GM04504 (cell line): ENCODE results near the gene DIAPH1.
A peak's percentile ranks its signal among the peaks of the same experiment; 100 is the strongest.

Source experiments
- DNase-seq: peaks from one replicate; pipeline ENCODE4 v3.0.0-alpha.2; 2012; ENCODE audit warnings: low read depth

Gene DIAPH1

DNA sequence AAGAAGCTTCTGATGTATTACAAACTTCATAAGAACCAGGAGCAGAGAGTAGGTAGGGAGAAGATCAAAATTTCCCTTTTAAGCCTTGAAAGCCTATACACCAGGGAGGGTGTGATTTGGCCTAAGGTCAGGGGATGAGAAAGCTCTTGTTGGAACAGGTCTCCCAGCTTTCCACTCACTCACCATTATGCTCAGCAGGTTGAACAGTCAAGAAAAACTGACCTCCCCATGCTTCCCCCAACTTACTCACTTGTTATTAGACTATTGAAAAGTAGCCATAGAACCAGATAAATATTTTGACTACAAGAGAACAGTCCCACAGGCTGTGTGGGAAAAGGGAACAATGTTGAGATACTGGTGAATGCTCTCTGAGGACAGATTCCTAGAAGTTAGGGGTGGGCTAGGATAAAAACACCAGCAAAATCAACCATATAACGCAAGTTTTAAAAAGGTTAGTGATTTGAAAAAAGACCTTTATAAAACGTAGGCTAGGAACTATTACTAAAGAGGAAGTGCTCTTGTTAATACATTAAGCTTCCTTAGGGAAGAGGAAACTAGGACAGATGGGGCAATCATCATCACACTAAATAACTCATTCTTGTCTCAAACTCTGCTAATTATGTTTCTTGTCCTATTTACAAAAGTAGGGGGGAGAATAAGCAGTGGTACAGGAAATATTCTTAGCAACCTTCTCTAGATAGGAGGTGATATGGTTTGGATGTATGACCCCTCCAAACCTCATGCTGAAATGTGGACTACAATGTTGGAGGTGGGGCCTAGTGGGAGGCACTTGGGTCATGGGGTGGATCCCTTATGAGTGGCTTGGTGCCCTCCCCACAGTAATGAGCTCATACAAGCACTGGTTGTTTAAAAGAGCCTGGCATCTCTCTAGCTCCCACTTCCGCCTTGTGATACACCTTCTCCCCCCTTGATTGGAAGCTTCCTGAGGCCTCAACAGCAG, 98.9 kb downstream of the DIAPH1 start:
- no peak for DNase-seq

DNA sequence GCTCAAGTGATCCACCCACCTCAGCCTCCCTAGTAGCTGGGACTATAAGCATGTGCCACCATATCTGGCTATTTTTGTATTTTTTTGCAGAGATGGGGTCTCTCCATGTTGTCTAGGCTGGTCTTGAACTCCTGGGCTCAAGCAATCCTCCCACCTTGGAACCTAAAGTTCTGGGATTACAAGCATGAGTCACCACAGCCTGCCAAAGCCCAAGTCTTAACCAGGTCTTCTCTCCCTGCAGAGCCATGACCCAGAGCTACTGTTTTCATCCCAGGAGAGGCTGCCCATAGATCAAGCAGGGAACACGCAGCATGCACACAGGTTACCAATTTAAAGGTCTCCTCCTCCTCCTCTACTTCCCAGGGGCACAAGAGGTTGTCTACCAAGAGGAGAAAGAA, 100.2 kb downstream of the DIAPH1 start:
- no peak for DNase-seq

GRCh38 chr5:141517880-141518617, 100.8 kb downstream of the DIAPH1 start:
- DNase-seq, result no peak

- DNase-seq, result no peak
These were observed 101.5 kb downstream of the DIAPH1 start for GRCh38 chr5:141517312-141517711.

- DNase-seq, result no peak
These were observed 102.2 kb downstream of the DIAPH1 start for GRCh38 chr5:141516672-141517025.

GRCh38 chr5:141515946-141516671, 102.7 kb downstream of the DIAPH1 start:
- DNase-seq, result no peak

GRCh38 chr5:141515141-141515540, 103.7 kb downstream of the DIAPH1 start:
- no peak for DNase-seq

GRCh38 chr5:141514330-141515133, 104.3 kb downstream of the DIAPH1 start:
- DNase-seq, result peak; percentile 81

- peak; percentile 72 for DNase-seq
These were observed 105.0 kb downstream of the DIAPH1 start for GRCh38 chr5:141513627-141514329.

DNA sequence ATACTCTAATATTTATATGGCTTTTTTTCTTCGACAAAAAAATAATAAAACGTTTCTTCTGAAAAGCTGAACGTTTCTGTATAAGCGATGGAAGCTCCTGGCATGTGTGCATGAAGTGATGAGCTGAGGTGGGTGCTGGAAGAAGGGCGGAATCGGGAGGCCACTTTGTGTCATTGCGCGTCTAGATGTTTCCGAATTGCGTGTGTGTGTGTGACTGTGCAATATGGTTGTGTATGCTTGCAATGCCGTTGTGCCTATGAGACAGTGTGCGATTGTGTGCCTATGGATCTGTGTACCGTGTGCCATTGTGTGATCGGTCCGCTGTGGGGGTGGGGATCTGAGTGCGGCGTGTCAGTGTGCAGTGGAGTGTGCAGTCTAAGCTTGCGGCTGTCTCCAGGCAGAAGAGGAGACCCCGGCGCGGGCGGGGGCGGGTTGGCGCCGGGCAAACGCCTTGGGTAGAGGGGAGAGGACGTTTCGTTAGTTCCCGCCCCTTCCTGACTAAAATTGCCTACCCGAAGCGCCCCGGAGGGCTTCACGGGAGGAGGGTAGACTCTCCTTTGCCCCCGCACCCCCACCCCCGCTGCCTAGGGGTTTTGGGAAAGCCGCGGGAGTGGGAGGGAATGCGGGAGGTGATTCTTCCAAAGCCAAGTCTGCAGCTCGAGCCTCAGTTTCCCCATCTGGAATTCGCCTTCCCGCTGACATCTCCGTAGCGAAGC, 105.7 kb downstream of the DIAPH1 start:
- DNase-seq, result no peak

DNA sequence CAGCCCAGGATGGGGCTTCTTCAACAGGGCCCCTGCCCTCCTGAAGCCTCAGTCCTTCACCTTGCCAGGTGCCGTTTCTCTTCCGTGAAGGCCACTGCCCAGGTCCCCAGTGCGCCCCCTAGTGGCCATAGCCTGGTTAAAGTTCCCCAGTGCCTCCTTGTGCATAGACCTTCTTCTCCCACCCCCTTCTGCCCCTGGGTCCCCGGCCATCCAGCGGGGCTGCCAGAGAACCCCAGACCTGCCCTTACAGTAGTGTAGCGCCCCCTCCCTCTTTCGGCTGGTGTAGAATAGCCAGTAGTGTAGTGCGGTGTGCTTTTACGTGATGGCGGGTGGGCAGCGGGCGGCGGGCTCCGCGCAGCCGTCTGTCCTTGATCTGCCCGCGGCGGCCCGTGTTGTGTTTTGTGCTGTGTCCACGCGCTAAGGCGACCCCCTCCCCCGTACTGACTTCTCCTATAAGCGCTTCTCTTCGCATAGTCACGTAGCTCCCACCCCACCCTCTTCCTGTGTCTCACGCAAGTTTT, 106.3 kb downstream of the DIAPH1 start:
- DNase-seq, result no peak

DNA sequence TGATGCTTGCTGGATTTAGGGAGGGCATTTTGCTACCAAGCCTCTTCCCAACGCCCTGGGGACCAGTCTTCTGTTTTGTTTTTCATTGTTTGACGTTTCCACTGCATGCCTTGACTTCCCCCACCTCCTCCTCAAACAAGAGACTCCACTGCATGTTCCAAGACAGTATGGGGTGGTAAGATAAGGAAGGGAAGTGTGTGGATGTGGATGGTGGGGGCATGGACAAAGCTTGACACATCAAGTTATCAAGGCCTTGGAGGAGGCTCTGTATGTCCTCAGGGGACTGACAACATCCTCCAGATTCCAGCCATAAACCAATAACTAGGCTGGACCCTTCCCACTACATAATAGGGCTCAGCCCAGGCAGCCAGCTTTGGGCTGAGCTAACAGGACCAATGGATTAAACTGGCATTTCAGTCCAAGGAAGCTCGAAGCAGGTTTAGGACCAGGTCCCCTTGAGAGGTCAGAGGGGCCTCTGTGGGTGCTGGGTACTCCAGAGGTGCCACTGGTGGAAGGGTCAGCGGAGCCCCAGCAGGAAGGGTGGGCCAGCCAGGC, 107.0 kb downstream of the DIAPH1 start:
- no peak for DNase-seq

DNA sequence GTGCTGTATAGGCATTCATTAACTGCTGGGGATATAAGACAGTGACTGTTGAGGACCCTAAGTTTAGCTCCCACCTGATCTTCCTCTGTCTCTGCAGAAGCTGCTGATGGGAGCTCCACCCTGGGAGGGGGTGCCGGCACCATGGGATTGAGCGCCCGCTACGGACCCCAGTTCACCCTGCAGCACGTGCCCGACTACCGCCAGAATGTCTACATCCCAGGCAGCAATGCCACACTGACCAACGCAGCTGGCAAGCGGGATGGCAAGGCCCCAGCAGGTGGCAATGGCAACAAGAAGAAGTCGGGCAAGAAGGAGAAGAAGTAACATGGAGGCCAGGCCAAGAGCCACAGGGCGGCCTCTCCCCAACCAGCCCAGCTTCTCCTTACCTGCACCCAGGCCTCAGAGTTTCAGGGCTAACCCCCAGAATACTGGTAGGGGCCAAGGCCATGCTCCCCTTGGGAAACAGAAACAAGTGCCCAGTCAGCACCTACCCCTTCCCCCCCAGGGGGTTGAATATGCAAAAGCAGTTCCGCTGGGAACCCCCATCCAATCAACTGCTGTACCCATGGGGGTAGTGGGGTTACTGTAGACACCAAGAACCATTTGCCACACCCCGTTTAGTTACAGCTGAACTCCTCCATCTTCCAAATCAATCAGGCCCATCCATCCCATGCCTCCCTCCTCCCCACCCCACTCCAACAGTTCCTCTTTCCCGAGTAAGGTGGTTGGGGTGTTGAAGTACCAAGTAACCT, 107.8 kb downstream of the DIAPH1 start:
- DNase-seq, result no peak

- no peak for DNase-seq
These were observed 108.6 kb downstream of the DIAPH1 start for GRCh38 chr5:141510160-141510559.

DNA sequence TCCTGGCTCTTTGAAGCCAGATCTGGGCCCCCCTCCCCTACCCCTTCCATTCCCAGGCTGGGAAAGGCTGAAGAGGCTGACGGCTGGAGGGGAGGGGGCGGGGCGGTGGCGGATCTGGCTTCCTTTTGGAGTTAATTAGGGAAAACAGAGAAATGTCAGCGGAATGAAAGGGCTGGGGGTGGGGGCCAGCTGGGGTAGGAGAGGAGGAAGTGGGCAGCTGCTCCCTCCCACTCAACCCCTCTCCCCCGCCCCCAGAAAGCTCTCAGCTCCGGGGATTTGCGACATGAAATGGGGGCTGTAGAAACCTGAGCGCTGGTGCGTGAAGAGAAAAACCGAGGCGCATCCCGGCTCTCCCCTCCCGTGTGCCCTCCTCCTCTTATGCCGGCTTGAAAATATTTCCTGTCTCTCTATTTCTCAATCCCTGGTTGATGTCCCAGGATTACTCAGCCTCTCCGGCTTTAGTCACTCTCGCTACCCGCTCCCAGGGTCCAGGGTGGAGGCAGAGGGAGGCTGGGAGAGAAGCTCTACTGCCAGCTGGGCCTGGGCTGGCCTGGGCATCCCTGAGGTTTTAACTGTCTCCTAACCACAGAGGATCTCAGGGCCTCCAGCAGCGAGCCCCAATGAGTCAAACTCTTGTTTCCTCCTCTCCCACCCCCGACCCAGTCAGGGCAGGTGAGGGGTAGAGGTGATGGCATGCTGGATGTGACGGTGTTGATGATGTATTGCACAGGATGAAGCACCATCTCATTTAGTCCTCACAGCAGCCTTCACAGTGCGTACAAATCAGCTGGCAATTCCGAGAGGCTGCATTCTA, 109.8 kb downstream of the DIAPH1 start:
- peak; percentile 96 for DNase-seq

- no peak for DNase-seq
These were observed 110.4 kb downstream of the DIAPH1 start for GRCh38 chr5:141508440-141508797.

DNA sequence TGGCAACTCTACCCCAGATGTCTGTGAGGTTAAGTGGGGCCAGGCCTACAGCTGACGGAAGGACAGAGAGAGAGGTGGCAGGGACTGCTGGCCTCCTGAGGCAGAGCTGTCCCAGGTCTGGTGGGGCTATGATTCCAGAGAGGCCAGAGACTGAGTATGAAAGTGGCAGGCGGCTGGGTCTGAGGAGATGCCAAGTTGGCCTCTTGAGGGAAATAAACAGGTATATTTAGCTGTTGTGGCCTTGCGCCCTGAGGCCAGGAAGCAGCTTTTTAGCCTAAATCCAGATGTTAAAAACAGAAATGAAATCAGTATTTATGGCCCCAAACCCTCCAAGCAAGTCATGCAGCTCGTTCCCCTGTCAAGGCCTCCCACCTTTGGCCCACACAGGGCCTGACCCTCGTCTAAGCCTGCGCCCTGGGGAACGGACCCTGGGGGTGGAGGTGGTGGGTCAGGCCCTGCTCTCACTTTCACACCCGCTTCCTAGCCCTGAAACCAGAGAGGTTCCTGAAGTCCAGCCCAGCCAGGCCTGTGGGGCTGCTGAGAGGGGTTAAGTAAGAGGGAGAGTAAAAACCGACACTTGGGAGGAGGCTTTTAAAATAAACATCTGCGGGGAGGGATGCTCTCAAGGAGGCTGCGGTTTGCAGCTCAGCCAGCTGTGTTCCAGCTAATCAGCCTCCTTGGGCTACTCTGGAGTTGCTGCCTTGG, 111.3 kb downstream of the DIAPH1 start:
- peak; percentile 76 for DNase-seq
